BJ (cell line): ENCODE measurements around the gene GPR3. TPM values are rescaled to one million over a fixed set of nuclear protein-coding genes. Genes with fewer than 3 reads are reported as not detected.

Experiments used
- CTCF ChIA-PET: fragments of 350-600 bp; formaldehyde crosslinking; extraction: SDS; loops from one replicate; lab custom pipeline; 2021; ENCODE audit warnings: antibody characterized with exemption, inconsistent platforms; lab: Yijun Ruan, JAX
- POLR2A ChIA-PET: fragments of 300-600 bp; sonication (Branson Sonifier 250); formaldehyde crosslinking; extraction: SDS; loops from one replicate; lab custom pipeline; 2021; ENCODE audit warnings: antibody characterized with exemption; lab: Charles Lee
- DNase-seq: peaks from one replicate; pipeline ENCODE4 v3.0.0-alpha.2; 2011; ENCODE audit warnings: low read depth
- H3K27me3 ChIP-seq: 2 replicates; pipeline ENCODE4 v1.6.0; 2011; ENCODE audit warnings: low read length; ENCODE audit not compliant: control insufficient read depth, insufficient read depth
- H3K36me3 ChIP-seq: 2 replicates; pipeline ENCODE4 v1.5.1; 2011; ENCODE audit warnings: low read length; ENCODE audit not compliant: control insufficient read depth, insufficient read depth
- H3K4me3 ChIP-seq: 2 replicates; pipeline ENCODE4 v1.5.1; 2011; ENCODE audit warnings: low read depth, mild to moderate bottlenecking, control low read depth, low read length
- polyA plus RNA-seq: library from polyadenylated mRNA; depleted of rRNA; stranded (reverse); fragments of >200 nt; gene quantifications from 2 replicates; pipeline ENCODE4 v1.2.3, GENCODE V29; 2011
- TF ChIP-seq, protein P1 (sequence below): IDR thresholded peaks from 2 replicates; pipeline ENCODE4 v1.5.1; 2011; ENCODE audit warnings: low read depth, mild to moderate bottlenecking, control low read depth, inconsistent platforms, low read length, moderate library complexity; ENCODE audit not compliant: insufficient read depth

GPR3 gene
- polyA plus RNA-seq, 1 experiment, result 1.8 TPM

GRCh38 chr1:27351541-27352107, 40.8 kb upstream of the GPR3 start:
- no peak overlapping the region for H3K4me3 ChIP-seq
- ChIA-PET CTCF (interaction anchor here (0.7 to 4.1 kb wide), 4 partner anchors 18 to 54 kb away, joined by 3 to 37 read pairs (median 4); no protein-coding TSS in a partner anchor), POLR2A (no interaction called here)
- peaks cover 14% of the 10 kb centered on the region for H3K36me3 ChIP-seq
- no peak for DNase-seq
- H3K27me3 ChIP-seq, result no peaks in the 10 kb centered on the region
- TF ChIP-seq, protein P1, sequence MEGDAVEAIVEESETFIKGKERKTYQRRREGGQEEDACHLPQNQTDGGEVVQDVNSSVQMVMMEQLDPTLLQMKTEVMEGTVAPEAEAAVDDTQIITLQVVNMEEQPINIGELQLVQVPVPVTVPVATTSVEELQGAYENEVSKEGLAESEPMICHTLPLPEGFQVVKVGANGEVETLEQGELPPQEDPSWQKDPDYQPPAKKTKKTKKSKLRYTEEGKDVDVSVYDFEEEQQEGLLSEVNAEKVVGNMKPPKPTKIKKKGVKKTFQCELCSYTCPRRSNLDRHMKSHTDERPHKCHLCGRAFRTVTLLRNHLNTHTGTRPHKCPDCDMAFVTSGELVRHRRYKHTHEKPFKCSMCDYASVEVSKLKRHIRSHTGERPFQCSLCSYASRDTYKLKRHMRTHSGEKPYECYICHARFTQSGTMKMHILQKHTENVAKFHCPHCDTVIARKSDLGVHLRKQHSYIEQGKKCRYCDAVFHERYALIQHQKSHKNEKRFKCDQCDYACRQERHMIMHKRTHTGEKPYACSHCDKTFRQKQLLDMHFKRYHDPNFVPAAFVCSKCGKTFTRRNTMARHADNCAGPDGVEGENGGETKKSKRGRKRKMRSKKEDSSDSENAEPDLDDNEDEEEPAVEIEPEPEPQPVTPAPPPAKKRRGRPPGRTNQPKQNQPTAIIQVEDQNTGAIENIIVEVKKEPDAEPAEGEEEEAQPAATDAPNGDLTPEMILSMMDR, result no peak

DNA sequence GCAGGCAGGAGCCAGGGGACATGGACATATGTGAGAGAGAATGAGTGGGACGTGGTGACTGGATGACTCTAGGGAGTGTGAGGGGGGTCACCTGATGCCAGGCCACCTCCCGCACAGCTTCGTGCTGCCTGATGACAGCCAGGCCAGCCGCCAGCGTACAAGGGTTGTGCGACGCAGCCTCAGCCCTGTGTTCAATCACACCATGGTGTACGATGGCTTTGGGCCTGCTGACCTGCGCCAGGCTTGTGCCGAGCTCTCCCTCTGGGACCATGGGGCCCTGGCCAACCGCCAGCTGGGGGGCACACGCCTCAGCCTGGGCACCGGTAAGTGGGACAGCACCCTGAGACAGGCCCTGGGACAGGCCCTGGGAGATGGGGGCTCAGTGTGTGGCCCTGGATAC, 39.3 kb upstream of the GPR3 start:
- no peak overlapping the region for H3K4me3 ChIP-seq
- POLR2A ChIA-PET, result no interaction called here
- CTCF ChIA-PET, result interaction anchor here (0.8 to 2.2 kb wide), 5 partner anchors 9 to 53 kb away, joined by 3 to 7 read pairs (median 3); partner anchors contain the start of gene MAP3K6
- TF ChIP-seq, protein P1, result no peak
- no peak for DNase-seq
- H3K27me3 ChIP-seq, result no peaks in the 10 kb centered on the region
- H3K36me3 ChIP-seq, result peaks cover 24% of the 10 kb centered on the region

DNA sequence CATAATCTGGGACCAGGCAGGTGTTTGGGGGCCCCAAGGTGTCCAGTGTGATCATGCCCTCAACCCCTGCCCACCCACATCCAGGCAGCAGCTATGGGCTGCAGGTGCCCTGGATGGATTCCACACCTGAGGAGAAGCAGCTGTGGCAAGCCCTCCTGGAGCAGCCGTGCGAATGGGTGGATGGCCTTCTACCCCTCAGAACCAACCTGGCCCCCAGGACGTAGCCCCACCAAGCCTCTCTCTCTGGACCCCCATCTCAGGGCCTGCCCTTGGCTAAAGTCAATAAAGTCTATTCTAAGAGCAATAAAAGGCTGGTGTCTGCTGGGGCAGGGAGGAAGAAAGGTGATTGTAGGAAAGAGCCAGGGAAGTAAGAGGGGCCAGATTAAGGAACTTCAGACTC, 38.8 kb upstream of the GPR3 start:
- ChIA-PET CTCF (interaction anchor here (0.8 to 2.2 kb wide), 5 partner anchors 8 to 53 kb away, joined by 3 to 7 read pairs (median 4); partner anchors contain the start of gene MAP3K6), POLR2A (no interaction called here)
- Histone ChIP-seq H3K4me3 (no peak overlapping the region), H3K36me3 (peaks cover 29% of the 10 kb centered on the region), H3K27me3 (no peaks in the 10 kb centered on the region)
- no peak for DNase-seq
- TF ChIP-seq, protein P1, result no peak

DNA sequence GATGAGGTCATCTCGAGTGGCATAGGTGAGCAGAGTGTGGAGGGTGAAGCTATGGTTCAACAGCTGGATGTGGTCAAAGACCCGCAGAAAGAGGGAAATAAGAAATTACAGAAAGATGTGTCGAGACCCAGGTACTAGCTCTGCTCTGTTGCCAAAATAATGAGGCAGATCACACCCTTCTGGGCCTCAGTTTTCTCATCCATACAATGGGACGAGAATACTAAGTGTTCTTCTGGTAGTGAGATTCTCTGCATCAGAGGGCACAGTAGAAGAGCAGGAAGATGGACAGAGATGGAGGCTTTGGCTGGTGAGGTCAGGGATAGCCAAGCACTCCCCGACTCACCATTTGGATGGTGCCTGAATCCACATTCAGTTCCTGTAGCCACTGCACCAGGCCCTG, 36.7 kb upstream of the GPR3 start:
- H3K4me3 ChIP-seq, result no peak overlapping the region
- ChIA-PET CTCF (interaction anchor here (0.6 to 6.1 kb wide), 4 partner anchors 10 to 57 kb away, joined by 4 to 60 read pairs (median 23); partner anchors contain the start of gene MAP3K6), POLR2A (no interaction called here)
- DNase-seq, result no peak
- H3K27me3 ChIP-seq, result no peaks in the 10 kb centered on the region
- H3K36me3 ChIP-seq, result peaks cover 32% of the 10 kb centered on the region
- TF ChIP-seq, protein P1, result no peak

- Histone ChIP-seq H3K36me3 (peaks cover 34% of the 10 kb centered on the region), H3K27me3 (no peaks in the 10 kb centered on the region), H3K4me3 (no peak overlapping the region)
- ChIA-PET POLR2A (no interaction called here), CTCF (interaction anchor here (1.4 to 6.1 kb wide), 5 partner anchors 10 to 62 kb away, joined by 3 to 60 read pairs (median 20); partner anchors contain the start of gene MAP3K6)
- DNase-seq, result no peak
- TF ChIP-seq, protein P1, result no peak
These were observed 36.2 kb upstream of the GPR3 start for GRCh38 chr1:27356277-27356618.
